Spleen (tissue), 7 donors: ENCODE measurements around the gene NAA11.

ENCODE experiments used
- POLR2A ChIP-seq, 3 donors: fragments of 450-650 bp; IDR thresholded peaks; one replicate each; pipeline ENCODE4 v1.5.1; 2017; ENCODE audit warnings: antibody characterized with exemption in 3 of 3, mild to moderate bottlenecking in 1 of 3
- TF ChIP-seq, protein P1 (sequence below), 11 experiments: fragments of 200-600 bp in 7 of 11; fragments of 450-650 bp in 4 of 11; sonication (generic) in 4 of 11; IDR thresholded peaks in 8 of 11; conservative IDR thresholded peaks in 3 of 11; 1 replicate in 7 of 11; 2 replicates in 4 of 11; pipeline versions ENCODE4 v1.4.0 to v1.8.0; 2016 to 2021; ENCODE audit warnings: antibody characterized with exemption in 11 of 11, inconsistent platforms in 4 of 11, mild to moderate bottlenecking in 1 of 11
- donor health status: DM: no; HTN: no; CAD: no; lungs with moderate emphysema.
- donor health status: DM: no; HTN: no; CAD: no.
- donor health status: DM: no; HTN: no; CAD: no.

DNA sequence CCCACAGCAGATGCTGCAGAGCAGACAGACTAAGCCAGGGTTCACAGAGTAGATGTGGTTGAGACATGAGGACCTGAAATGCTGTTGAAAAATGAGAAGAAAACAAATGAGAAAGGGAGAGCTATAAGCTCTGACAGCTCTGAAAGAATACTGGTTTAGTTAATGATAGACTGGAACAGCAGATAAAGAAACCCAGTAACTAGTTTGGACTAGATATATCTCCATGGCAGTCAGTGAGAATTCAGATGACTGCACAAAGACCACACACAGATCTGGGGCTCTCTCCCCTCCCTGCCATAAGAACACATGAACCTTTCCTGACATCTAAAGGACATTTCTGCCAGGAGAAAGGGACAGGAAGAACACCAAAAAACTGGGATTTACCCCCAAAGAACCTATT is 8.2 kb downstream of the NAA11 start:
- TF ChIP-seq, protein P1, sequence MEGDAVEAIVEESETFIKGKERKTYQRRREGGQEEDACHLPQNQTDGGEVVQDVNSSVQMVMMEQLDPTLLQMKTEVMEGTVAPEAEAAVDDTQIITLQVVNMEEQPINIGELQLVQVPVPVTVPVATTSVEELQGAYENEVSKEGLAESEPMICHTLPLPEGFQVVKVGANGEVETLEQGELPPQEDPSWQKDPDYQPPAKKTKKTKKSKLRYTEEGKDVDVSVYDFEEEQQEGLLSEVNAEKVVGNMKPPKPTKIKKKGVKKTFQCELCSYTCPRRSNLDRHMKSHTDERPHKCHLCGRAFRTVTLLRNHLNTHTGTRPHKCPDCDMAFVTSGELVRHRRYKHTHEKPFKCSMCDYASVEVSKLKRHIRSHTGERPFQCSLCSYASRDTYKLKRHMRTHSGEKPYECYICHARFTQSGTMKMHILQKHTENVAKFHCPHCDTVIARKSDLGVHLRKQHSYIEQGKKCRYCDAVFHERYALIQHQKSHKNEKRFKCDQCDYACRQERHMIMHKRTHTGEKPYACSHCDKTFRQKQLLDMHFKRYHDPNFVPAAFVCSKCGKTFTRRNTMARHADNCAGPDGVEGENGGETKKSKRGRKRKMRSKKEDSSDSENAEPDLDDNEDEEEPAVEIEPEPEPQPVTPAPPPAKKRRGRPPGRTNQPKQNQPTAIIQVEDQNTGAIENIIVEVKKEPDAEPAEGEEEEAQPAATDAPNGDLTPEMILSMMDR (IDR thresholded peaks at IDR 0.05 in 8 of 11, conservative IDR thresholded peaks at IDR 0.05 in 3 of 11) = no peak
- TF ChIP-seq POLR2A (IDR thresholded peaks at IDR 0.05) = no peak
